ENCODE measurements around the gene TRABD2B.

GRCh38 chr1:47992720-47993415 is 4.3 kb downstream of the TRABD2B start:
- TF ChIP-seq CTCF (IDR thresholded peaks at IDR 0.05), result no peak
- TF ChIP-seq POLR2A (IDR thresholded peaks at IDR 0.05), result no peak
